ENCODE data around the gene SLC12A3.
"Not testable (repeated sequence)": the region's sequence is repeated elsewhere in the genome, so short reads cannot be mapped to it uniquely, and the experiment has no call there.

SLC12A3 gene

GRCh38 chr16:56870276-56870888 is 5.4 kb downstream of the SLC12A3 start:
- DNase-seq (ENCODE audit: low read depth): no peak

GRCh38 chr16:56871172-56871593 is 6.2 kb downstream of the SLC12A3 start:
- DNase-seq (ENCODE audit: low read depth): no peak

GRCh38 chr16:56872863-56873391 is 7.9 kb downstream of the SLC12A3 start:
- DNase-seq (ENCODE audit: low read depth): no peak

DNA sequence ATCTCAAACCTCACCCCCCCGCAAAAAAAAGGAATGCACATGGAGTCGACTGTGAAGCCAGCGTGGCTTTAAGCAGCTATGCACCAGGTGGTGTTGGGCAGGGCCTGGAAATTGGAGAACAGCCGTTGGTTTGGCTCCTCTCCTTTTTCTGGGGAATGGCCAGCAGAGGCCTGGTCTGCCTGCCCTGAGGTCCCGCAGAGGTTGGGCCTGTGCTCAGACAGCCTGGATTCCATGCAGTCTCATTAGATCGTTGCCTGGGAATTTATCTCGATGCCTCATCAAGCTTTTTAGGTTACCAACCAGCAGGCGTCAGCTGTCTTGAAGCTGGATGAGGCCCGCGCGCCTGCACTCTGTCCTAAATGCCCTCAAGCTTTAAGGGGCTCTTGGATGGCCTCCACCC is 9.8 kb downstream of the SLC12A3 start:
- no peak for DNase-seq (ENCODE audit: low read depth)

GRCh38 chr16:56876048-56876447 is 11.0 kb downstream of the SLC12A3 start:
- DNase-seq (ENCODE audit: low read depth): no peak

DNA sequence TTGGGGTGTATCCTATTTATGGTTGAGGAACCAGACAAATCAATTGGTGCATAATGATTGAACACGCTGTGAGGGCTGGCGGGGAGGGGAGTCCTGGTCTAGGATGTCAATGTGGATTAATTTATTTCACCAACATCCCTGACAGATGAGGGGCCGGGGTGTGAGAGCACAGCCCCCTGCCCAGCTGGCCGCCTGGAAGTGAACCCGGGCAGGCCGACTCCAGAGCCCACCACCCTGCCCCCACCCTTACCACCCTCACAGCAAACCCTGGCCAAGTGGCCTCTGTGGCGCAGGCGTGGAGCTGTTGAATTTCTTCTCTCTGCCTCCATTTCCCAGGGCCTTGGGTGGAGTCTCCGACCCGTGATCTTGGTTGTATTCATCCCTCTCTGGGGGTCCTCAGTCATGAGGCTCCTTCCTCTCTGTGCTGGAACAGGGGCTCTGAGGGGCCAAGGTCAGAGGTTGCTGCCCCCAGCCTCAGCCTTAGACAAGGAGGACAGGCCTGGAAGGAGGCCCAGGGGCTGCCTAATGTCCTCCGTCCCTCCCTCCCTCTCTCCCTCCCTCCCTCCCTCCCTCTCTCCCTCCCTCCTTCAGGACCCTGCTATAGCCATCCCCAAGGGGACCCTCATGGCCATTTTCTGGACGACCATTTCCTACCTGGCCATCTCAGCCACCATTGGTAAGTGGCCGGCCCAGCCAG is 12.6 kb downstream of the SLC12A3 start:
- DNase-seq (ENCODE audit: low read depth): no peak

GRCh38 chr16:56878282-56878854 is 13.4 kb downstream of the SLC12A3 start:
- DNase-seq (ENCODE audit: low read depth): no peak

GRCh38 chr16:56879276-56879675 is 14.3 kb downstream of the SLC12A3 start:
- no peak for DNase-seq (ENCODE audit: low read depth)

DNA sequence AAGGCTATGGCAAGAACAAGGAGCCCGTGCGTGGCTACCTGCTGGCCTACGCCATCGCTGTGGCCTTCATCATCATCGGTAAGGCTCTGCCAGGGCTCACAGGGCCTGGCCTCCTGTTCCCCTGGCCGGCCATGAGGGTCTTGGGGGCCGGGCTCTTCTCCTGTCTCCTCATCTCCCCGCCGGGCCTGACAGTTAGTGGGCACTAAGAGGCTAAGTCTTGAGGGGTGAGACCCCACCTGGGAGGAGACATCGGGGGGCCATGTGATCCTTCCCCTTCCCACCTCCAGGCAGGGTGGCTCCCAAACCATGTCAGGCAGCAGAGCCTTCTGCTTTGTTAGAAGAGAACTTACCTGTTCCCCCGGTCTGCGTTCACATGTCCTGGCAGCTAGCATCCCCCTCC is 15.2 kb downstream of the SLC12A3 start:
- no peak for DNase-seq (ENCODE audit: low read depth)

- DNase-seq (ENCODE audit: low read depth): no peak
Observed at GRCh38 chr16:56880685-56881084, 15.7 kb downstream of the SLC12A3 start.

- no peak for DNase-seq (ENCODE audit: low read depth)
Observed at GRCh38 chr16:56882077-56882800, 17.2 kb downstream of the SLC12A3 start.

- DNase-seq (ENCODE audit: low read depth): no peak
Observed at GRCh38 chr16:56883586-56883985, 18.6 kb downstream of the SLC12A3 start.

GRCh38 chr16:56884026-56884582 is 19.1 kb downstream of the SLC12A3 start:
- no peak for DNase-seq (ENCODE audit: low read depth)

DNA sequence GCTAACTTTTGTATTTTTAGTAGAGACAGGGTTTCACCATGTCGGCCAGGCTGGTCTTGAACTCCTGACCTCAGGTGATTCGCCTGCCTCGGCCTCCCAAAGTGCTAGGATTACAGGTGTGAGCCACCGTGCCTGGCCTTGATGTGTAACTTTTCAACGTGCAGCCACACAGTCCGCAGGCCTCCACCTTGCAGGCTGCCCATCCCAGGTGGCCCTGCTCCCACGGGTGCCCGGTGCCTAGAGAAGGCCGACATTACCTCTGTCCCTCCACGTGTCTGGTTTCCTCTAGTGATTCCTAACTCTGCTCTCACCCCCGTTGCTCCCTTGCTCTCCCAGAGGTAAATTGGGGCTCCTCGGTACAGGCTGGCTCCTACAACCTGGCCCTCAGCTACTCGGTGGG is 19.9 kb downstream of the SLC12A3 start:
- not testable (repeated sequence) for DNase-seq (ENCODE audit: low read depth)

DNA sequence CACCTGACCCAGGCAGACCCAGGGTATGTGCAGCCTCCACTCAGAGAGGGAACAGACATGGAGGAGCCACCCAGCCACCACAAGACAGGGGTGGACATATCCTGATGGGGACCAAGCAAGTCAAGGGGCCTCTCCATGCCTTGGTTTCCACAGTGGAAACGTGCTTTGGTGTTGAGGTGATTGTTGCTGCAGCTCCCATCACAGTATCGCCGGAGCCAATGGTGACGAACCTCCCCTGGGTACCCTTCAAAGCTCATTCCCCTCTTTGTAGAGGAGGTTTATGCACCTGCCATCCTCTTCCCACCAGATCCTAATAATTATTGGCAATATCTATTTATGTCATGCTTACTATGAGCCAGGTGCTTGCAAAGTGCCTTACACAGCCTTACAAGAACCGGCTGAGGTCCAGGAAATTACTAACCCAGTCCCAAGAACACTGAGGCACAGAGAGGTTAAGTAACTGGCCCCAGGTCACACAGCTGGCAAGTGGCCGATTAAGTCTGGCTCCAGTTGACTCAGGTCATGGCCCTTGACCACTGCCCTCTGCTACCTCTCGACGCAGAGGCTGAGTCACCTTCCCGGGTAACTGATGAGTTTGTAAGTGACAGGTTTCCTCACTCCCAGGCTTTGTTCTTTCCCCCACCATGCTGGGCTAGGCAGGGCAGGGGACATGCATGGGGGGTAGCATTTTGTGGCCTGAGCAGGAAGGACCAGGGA is 20.6 kb downstream of the SLC12A3 start:
- DNase-seq (ENCODE audit: low read depth): no peak

GRCh38 chr16:56886296-56886695 is 21.3 kb downstream of the SLC12A3 start:
- DNase-seq (ENCODE audit: low read depth): no peak

DNA sequence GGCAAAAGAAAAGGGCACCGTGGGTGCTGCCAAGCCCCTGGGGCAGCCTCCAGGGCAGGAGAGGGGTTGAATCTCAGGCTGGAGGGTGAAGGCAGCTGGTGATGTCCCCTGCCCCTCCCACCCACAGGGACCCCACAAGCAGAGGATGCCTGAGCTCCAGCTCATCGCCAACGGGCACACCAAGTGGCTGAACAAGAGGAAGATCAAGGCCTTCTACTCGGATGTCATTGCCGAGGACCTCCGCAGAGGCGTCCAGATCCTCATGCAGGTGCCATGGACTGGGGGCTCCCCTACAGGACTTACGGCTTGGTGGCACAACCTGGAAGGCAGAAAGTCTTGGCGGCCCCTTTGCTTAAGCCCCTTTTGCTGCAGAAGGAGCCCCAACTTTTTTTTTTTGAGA is 21.8 kb downstream of the SLC12A3 start:
- DNase-seq (ENCODE audit: low read depth): no peak

DNA sequence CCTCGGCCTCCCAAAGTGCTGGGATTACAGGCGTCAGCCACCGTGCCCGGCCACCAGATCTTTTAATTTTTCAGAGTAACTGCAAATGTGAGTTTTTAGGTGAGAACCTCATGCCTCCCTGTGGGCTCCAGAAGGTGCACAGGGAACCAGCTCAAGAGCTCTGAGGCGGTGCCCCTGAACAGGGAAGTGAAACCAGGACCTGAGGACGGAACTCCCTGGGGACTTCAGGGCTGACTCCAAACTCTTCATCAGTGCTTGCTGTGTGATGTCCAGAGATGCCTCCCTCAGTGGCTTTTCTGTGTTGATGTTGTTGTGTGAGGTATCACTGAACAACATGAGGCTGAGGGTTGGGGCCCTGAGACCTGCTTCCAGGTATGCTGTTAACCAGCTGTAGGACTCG is 23.8 kb downstream of the SLC12A3 start:
- DNase-seq (ENCODE audit: low read depth): no peak

DNA sequence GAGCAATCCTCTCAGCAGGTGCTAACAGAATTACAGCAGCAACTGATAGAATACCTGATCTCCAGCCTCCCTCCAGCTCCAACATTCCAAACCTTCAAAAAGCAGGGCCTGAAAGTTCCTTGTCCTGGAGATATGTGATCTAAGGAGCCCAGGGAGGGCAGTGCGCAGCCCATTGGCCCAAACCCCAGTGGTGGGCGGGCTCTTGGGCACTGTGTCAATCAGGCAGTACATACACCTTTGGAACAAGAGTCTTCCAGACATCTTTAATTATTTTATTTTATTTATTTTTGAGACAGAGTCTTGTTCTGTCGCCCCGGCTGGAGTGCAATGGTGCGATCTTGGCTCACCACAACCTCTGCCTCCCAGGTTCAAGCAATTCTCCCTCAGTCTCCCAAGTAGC is 24.2 kb downstream of the SLC12A3 start:
- DNase-seq (ENCODE audit: low read depth): no peak

GRCh38 chr16:56891685-56892084 is 26.7 kb downstream of the SLC12A3 start:
- DNase-seq (ENCODE audit: low read depth): no peak

DNA sequence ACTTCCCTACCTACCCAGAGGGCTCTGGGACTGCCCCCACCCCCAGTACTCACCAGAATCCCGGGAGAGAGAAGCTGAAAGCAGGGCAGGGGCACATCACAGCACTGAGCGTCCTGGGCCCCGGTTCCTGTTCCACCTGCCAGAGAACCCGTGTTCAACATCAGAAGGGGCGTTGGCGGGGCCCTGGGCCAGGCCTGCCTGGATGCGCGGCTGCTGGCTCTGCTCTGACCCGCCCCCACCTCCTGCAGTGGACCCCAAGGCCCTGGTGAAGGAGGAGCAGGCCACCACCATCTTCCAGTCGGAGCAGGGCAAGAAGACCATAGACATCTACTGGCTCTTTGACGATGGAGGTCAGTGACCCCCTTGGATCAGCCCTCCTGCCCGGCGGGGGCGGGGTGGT is 27.7 kb downstream of the SLC12A3 start:
- DNase-seq (ENCODE audit: low read depth): no peak
